Osteocyte (in vitro differentiated cells): Measurements from ENCODE around the gene USP27X. TPM values are rescaled to one million over a fixed set of nuclear protein-coding genes. Genes with fewer than 3 reads are reported as not detected.

Experiments used
- DNase-seq: peaks from one replicate; pipeline ENCODE4 v3.0.0; 2021; ENCODE audit warnings: mixed read lengths; ENCODE audit not compliant: unreplicated experiment; ENCODE audit errors: extremely low spot score
- H3K27ac Mint-ChIP-seq: one replicate; pipeline ENCODE4 v1.8.0; 2021; ENCODE audit warnings: mild to moderate bottlenecking, mixed read lengths; ENCODE audit not compliant: unreplicated experiment
- H3K27me3 Mint-ChIP-seq: one replicate; pipeline ENCODE4 v1.8.0; 2021; ENCODE audit warnings: mixed read lengths; ENCODE audit not compliant: unreplicated experiment
- H3K36me3 Mint-ChIP-seq: one replicate; pipeline ENCODE4 v1.8.0; 2021; ENCODE audit warnings: mixed read lengths; ENCODE audit not compliant: unreplicated experiment
- H3K4me1 Mint-ChIP-seq: one replicate; pipeline ENCODE4 v1.8.0; 2021; ENCODE audit warnings: mixed read lengths; ENCODE audit not compliant: unreplicated experiment
- H3K4me3 Mint-ChIP-seq: one replicate; pipeline ENCODE4 v1.8.0; 2021; ENCODE audit warnings: mild to moderate bottlenecking, moderate library complexity, mixed read lengths; ENCODE audit not compliant: unreplicated experiment
- H3K9me3 Mint-ChIP-seq: one replicate; pipeline ENCODE4 v1.8.0; 2021; ENCODE audit warnings: mixed read lengths; ENCODE audit not compliant: unreplicated experiment
- CTCF ChIP-seq: fragments of 200-600 bp; sonication (generic); IDR thresholded peaks from 2 replicates; pipeline ENCODE4 v1.5.0; 2021; ENCODE audit warnings: antibody characterized with exemption, mild to moderate bottlenecking, moderate library complexity
- total RNA-seq: library from RNA; stranded (reverse); gene quantifications from 2 replicates; pipeline ENCODE4 v1.2.1, GENCODE V29; 2021

Gene USP27X
- total RNA-seq, 1 donor from 2014 or later: 4.6 TPM

GRCh38 chrX:49880668-49881067 is 1.4 kb downstream of the USP27X start:
- Mint-ChIP-seq H3K9me3 (peaks cover 3% of the 10 kb centered on the region), H3K36me3 (peaks cover 2% of the 10 kb centered on the region), H3K27me3 (no peaks in the 10 kb centered on the region), H3K27ac (no peak overlapping the region), H3K4me3 (no peak overlapping the region), H3K4me1 (peaks cover 8% of the 10 kb centered on the region)
- TF ChIP-seq CTCF: no peak
- no peak for DNase-seq

GRCh38 chrX:49884290-49884862 is 5.1 kb downstream of the USP27X start:
- H3K4me1 Mint-ChIP-seq: peaks cover 6% of the 10 kb centered on the region
- DNase-seq: no peak
- H3K27ac Mint-ChIP-seq: no peak overlapping the region
- peaks cover 3% of the 10 kb centered on the region for H3K9me3 Mint-ChIP-seq
- H3K4me3 Mint-ChIP-seq: no peak overlapping the region
- TF ChIP-seq CTCF: peak; percentile 60
- no peaks in the 10 kb centered on the region for H3K27me3 Mint-ChIP-seq
- H3K36me3 Mint-ChIP-seq: peaks cover 2% of the 10 kb centered on the region

GRCh38 chrX:49892542-49892941 is 13.3 kb downstream of the USP27X start:
- Mint-ChIP-seq H3K36me3 (no peaks in the 10 kb centered on the region), H3K9me3 (peaks cover 11% of the 10 kb centered on the region), H3K4me3 (no peak overlapping the region), H3K27ac (no peak overlapping the region), H3K4me1 (no peaks in the 10 kb centered on the region), H3K27me3 (peaks cover 7% of the 10 kb centered on the region)
- no peak for TF ChIP-seq CTCF
- DNase-seq: no peak

GRCh38 chrX:49896951-49897350 is 17.7 kb downstream of the USP27X start:
- no peak for TF ChIP-seq CTCF
- no peaks in the 10 kb centered on the region for H3K4me1 Mint-ChIP-seq
- no peak for DNase-seq
- no peak overlapping the region for H3K27ac Mint-ChIP-seq
- H3K27me3 Mint-ChIP-seq: peaks cover 18% of the 10 kb centered on the region
- no peaks in the 10 kb centered on the region for H3K36me3 Mint-ChIP-seq
- H3K4me3 Mint-ChIP-seq: no peak overlapping the region
- H3K9me3 Mint-ChIP-seq: peaks cover 12% of the 10 kb centered on the region

- H3K27ac Mint-ChIP-seq: no peak overlapping the region
- no peaks in the 10 kb centered on the region for H3K4me1 Mint-ChIP-seq
- H3K9me3 Mint-ChIP-seq: peaks cover 12% of the 10 kb centered on the region
- H3K27me3 Mint-ChIP-seq: peaks cover 29% of the 10 kb centered on the region
- no peak for TF ChIP-seq CTCF
- no peaks in the 10 kb centered on the region for H3K36me3 Mint-ChIP-seq
- no peak for DNase-seq
- H3K4me3 Mint-ChIP-seq: no peak overlapping the region
Measured at GRCh38 chrX:49901048-49901447, 21.8 kb downstream of the USP27X start.
